Cerebellar cortex (tissue), 1 donor: Measurements from ENCODE around the gene DOK7.

ENCODE experiments used
- DNase-seq: peaks from one replicate; pipeline ENCODE4 v3.0.0-alpha.2; 2015; ENCODE audit warnings: low spot score

The DOK7 gene

DNA sequence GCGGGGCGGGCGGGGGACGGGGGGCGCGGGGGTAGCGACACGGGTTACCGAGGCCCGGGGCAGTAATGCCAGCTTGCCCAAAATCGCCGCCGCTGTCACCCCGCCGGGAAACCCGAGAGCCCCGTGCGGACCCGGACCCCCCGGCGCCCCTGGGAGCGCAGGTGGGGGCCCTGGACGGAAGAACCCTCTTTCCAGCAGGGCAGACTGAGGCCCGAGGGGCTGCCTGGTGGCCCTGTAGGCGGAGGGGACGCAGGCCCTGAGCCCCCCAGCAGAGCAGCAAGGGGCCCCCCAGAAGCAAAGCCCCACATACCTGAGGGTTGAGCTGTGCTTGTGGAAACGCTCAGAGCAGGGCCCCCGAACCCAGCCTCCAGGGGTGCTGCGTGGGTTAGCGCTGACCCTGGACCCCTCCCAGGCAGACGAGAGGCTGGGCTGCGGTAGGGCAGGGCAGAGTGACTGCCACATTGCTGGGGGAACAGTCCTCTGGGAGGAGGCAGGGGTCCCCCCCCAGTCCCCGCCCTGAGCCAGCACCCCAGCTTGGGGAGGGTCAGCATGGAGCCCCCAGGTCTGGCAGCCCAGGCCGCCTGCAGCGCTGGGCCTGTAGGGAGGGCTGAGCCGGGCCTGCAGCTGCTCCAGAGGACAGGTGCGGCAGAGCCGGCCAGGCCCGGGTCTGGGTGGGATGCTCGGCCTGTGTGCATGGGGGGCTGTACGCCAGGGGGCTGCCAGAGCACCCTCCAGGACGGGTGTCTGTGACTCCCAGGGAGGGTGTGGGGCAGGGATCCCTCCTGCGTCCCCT lies 646 bp downstream of the DOK7 start:
- DNase-seq, result no peak

DNA sequence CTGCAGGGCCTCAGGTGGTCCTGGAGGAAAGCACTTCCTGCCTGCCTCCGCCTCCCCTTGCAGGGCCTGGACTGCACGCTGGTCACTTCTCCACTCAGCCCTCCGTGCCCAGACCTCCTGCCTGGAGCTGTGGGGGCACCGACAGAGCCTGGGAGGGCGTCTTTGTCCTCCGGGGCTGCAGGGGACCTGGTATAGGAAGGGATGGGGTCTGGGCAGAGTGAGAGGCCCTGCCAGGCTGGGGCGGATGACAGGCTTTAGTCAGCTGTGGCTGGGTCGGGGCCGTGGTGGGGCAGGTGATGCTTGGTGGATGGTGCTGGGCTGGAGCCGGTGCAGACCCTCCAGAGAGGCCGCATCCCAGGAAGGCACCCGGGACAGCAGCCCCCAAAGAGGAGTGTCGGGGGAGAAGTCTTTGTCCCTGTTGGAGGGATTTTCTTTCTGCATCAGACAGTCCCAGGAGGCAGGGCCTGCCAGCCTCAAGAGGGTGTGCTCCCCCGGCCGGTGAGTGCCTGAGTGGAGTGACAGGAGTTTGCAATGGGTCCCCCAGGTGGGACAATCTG lies 1.3 kb downstream of the DOK7 start:
- DNase-seq, result no peak

DNA sequence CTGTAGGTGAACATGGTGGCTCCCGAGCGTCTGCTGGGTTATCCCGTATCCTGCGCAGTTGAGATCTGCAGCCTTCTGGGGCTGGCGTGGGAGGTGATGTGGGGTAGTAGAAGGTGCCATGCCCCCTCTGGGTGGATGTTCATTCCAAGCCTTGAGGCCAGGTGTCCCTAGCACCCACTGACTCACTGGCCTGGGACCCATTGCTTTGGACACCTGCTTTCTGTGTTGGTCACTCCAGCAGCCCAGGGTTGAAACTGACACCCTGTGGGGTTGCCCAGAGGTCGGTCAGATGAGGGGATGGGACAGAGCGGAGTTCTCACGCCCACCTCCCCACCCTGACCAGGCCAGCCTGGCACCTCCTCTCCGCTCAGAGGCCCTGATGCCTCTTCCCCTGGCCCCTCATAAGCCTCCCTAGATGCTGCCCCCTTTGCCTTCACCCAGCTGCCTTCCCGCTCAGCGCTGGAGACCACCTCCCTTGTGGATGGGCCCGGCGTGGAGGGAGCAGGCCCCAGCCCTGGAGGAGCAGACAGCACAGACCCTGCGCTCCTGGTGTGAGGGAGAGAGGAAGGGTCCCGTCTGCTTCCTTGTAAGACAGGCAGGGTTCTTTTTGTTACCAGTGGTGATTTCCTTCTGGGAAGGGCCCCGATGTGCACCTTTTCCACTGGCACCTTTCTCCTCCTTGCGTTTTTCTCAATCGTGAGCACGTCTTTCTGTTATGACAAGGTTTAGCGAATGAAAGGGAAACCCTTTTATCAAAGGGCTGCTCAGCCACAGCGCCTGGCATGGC lies 2.0 kb downstream of the DOK7 start:
- DNase-seq, result no peak

DNA sequence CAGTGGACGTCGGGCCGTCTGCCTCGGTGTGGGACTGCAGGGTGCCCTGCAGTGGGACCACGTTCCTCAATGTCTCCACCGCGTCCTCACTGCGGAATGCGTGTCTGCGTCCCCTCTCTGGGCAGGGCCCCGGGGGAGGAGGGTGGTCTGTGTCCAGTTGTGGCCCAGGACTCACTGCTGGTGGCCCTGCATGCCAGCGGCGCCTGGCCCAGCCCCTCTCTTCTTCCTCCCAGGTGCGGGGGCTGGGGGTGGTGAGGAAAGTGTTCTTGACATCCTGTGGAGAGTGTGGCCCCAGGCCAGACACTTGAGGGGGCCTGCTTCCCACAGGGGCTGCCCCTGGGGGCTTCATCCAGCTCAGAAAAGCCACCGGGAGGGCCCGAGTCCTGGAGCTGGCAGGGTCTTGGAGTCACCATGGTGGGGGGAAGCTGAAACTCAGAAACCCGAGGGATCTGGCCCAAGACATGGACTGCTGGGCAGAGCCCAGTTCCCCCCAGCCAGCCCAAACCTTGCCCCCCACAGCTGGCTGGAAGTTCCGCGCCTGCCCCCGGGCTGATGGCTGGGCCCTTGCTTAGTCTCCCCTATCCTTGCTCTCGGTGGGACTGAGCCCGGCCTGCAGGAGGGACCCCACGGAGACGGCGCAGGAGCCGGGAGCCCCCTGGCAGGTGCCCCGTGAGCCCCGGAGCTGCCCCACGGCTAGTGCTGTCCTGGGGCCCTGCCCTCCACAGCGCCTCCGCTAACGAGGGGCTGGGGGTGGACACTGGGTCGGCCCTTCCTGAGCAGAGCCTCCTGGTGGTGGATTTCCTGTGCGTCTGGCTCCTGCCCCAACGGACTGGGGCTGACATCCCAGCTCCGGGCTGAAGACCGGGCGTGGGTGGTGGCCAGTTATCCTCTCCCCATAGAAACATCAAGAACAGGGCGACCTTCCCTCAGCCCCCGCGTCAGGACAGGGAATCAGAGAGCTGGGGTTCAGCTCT lies 2.9 kb downstream of the DOK7 start:
- no peak for DNase-seq

DNA sequence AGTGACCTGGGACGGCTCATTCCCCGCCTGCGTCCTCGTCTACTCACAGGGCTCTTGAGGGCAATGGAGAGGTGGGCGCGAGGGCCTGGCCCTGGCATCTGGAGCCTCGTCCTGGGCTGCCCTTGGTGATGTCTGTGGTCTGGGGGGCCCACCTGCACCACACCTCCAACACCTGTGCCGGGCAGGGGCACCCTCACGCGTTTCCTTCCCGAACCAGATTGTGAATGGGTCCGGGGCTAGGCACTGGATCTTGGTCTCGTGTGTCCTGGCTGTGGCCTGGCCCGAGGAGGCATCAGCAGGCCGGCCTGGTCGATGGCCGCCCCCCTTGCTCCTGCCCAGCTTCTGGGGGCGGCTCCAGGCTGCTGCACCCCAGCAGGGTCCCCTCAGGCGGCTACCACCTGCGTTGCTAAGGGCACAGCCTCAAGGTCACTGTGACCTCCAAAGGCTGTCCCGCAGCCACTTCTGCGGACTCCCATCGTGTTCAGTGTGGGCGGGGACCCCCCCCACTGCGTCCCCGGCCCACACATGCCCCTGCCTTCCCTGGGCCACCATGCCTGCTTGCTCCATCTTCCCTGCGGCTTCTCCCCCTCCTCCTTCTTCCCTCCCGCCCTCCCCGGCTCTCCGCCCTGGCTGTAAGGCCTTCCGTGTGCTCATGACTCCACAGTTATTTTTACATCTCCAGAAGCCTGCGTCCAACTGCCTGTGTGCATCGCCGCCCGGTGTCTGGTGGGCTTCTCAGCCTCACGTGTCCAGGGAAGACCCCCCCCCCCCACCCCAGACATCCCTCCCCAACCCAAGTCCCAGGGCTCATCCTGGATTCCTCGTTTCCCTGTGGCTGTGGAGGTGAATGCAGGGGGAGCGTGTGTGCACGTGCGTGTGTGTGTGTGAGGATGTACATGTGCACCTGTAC lies 3.8 kb downstream of the DOK7 start:
- DNase-seq, result no peak

DNA sequence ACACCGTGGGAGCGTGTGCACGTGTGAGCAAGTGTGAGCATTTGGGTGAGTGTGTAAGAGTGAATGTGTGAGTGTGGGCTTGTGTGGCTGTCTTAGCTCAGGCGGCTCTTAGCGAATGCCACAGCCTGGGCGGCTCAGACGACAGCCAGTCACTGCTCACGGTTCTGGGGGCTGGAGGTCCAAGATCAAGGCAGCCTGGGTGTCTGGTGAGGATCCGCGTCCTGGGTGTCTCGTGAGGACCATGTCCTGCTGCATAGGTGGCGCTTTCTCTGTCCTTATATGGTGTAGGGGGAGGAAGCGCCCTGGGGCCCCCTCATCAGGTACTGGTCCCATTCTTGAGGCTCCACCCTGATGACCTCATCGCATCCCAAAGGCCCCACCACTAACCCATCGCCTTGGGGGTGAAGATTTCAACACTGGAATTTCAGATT lies 4.5 kb downstream of the DOK7 start:
- DNase-seq, result no peak

DNA sequence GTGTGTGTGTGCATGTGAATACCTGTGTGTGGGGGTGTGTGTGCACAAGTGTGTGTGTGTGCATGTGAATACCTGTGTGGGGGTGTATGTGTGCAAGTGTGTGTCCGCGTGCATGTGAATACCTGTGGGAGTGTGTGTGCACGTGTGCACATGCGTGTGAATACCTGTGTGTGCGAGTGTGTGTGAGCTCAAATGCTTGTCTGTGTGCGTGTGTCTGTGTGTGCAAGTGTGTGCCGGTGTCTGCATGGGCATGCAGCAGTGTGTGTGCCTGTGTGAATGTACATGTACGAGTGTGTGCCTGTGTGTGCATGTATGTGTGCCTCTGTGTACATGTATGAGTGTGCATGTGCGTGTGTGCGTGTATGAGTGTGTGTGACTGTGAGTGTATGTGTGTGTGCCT lies 5.0 kb downstream of the DOK7 start:
- DNase-seq, result no peak

DNA sequence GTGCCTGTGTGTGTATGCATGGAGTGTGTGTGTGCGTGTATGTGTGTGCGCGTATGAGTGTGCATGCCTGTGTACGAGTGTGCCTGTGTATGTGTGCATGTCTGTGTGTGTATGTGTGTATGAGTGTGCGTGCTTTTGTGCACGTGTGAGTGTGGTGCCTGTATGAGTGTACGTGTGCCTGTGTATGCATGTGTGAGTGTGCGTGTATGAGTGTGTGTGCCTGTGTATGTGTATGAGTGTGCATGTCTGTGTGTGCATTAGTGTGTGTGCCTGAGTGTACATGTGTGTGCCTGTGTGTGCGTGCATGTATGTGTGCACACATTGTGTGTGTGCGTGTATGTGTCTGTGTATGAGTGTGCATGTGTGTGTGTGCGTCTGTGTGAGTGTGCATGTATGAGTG lies 5.7 kb downstream of the DOK7 start:
- no peak for DNase-seq

DNA sequence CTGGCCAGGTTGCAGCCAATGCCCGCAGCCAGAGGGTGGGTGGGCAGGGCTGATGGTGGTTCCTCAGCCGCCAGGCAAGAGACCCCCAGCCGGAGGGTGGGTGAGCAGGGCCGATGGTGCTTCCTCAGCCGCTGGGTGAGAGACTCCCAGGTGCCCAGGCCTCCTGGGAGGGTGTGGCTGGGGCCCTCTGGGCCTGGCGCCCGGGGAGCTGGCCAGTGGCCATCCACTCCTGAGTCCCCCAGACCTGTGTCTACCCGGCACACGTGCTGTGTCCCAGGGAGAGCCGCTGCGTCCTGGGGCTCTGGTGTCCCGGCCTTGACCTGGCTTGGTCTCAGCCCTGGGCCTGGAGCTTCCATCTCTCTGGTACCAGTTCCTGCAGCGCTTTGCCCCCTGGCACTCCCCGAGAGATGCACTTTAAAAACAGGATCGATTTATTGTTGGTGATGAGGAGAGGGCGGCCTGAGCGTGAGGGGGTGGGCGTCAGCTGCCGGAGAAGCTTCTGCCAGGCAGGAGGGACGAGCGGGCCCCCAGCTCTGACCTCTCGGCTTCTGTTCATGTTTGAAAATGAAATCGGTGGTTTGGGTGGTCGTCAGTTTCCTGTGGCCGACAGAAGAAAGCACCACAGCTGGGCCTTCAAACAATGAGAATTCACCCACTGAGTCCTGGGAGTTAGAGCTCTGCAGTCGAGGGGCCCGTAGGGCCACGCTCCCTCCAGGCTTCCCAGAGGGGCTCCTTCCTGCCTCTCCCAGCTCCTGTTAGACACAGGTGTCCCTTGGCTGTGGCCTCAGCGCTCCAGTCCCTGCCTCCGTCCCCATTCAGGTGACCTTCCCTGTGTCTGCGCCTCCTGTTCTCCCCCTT lies 6.5 kb downstream of the DOK7 start:
- no peak for DNase-seq

DNA sequence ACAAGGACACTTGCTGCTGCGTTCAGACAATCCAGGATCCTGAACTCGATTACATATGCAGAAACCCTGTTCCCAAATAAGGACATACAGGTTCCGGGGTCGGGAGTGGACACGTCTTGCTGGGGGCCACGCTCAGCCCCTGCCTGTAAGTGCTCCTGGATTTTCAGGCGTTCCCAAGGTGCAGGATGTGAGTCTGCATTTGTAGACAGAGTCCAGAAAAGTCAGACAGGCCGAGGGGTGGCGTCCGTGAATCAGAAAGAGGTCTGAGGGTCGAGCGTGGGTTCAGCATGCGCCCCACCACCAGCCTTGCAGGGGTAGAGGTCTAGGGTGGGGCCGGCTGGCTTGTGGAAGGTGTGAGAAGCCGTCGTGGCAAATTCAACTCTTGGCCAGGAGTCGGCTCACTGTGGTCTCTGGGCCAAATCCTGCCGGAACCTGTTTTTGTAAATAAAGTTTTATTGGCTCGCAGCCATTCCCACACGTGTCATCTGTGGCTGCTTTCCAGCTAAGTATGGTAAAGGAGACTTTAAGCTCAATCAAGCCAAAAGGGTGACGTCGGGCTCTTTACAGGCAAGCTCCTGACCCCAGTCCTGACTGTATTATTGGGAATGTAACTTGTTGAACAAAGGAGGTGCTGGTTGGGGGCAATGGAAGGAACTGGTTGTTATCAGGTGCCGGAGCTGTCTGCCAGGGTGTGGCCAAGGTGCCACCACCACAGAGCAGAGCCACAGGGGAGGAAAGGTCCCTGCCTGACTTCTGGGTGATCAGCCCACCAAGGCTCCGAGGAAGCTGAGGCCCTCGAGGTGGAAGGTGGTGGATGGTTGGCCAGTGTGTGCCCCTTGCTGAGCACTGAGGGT lies 7.4 kb downstream of the DOK7 start:
- no peak for DNase-seq

DNA sequence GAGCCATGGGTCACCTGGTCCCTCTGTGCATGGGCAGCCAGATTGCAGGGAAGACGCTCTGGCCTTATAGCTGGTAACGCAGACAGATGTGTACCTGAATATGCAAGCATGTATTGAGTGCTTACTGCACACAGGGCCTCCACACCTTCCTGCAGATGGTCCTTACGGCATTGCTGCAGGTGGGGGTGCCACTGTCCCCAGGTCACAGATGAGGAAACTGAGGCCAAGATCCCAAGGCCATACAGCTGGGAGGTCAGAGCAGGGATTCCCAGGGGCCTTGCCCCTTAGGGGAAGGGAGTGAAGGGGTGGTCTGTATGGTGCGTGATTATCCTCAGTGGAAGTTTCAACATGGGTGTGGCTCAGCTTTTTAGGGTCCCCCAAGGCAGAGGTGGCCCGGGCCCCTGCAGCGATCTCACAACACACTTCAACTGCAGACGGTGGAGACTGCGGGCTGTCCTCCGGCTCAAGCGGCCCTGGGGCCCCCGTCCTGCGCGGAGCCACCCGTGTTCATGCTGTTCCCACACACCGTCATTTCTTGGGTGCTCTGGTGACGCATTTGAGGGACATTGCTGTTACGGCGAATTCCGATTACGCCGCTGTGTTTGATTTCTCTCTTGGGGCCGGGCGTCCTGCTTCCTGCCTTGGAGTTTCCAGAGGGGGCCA lies 8.1 kb downstream of the DOK7 start:
- no peak for DNase-seq

DNA sequence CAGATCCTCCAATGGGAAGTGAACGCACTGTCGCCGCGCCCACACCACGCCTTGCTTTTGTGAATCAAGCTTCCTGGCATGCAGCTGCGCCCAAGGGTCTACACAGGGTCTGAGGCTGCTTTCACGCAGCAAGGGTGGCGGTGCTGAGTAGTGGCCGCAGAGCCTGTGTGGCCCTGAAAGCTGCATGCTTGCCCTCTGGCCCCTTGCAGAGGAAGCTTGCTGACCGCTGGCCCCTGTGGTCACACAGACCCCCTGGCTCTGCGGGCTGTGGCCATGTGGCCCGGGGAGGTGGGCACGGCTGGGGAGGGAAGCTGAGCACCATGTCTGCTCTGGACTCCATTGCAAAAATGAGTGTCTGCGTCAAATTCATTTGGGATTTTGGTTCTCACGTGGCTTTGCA lies 8.8 kb downstream of the DOK7 start:
- no peak for DNase-seq

DNA sequence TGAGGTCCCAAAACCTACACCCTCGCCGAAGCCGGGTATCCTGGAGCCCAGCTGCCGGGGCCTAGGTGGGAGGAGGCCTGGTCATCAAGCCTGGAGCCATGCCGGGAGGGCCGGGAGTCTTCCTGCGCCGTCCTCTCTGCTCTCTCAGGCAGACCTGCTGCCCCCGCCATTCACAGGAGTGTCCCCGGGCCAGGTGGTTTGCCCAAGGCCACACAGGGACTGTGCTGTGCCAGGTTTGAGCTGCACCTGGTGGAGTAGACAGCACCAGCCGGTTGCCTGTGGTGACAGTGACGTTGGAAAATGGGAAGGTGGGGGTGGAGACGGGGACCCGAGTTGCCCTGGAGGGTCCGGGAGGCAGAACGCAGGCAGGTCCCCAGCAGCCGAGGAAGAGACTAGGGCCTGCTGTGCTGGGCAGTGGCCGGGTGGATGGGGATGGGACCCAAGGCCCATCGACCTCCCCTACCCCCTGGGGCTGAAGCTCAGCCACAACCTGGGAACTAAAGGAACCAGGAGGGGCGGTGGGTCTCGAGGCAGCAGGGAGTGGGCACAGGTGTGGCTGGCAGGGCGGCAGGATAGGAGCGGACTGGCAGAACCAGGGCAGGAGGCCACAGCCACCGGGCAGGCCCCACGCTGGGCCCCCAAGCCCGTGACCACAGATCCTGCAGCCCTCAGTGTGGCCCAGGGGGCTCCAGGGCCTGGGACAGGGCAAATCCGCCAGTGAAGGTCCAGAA lies 9.5 kb downstream of the DOK7 start:
- DNase-seq, result no peak

DNA sequence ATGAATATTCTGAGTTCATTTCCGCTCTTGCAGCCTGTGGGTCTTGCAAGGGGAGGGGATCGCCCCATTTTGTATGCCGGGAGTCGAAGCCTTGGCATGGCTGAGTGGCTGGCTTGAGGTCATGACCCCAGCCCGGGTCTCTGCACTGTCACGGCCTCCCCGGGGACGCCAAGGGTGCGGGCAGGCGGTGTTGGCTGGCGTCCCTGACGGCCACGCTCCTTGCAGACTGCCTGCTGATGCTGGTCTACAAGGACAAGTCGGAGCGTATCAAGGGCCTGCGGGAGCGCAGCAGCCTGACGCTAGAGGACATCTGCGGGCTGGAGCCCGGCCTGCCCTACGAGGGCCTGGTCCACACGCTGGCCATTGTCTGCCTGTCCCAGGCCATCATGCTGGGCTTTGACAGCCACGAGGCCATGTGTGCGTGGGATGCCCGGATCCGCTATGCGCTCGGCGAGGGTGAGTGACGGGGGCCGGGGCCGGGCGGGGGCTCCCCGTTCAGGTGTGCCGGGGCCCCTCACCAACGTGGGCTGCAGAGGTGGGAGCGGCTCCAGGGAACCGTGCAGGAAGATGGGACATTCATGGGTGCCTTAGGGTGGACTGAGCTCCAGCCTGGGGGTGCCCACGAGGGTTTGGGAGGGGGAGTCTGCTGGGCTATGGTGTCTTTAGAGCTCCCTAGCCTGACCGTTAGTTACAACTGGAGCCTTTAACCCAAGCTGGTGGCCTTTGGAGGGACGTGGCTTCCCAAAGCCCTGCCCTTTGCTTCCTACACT lies 10.3 kb downstream of the DOK7 start:
- no peak for DNase-seq

DNA sequence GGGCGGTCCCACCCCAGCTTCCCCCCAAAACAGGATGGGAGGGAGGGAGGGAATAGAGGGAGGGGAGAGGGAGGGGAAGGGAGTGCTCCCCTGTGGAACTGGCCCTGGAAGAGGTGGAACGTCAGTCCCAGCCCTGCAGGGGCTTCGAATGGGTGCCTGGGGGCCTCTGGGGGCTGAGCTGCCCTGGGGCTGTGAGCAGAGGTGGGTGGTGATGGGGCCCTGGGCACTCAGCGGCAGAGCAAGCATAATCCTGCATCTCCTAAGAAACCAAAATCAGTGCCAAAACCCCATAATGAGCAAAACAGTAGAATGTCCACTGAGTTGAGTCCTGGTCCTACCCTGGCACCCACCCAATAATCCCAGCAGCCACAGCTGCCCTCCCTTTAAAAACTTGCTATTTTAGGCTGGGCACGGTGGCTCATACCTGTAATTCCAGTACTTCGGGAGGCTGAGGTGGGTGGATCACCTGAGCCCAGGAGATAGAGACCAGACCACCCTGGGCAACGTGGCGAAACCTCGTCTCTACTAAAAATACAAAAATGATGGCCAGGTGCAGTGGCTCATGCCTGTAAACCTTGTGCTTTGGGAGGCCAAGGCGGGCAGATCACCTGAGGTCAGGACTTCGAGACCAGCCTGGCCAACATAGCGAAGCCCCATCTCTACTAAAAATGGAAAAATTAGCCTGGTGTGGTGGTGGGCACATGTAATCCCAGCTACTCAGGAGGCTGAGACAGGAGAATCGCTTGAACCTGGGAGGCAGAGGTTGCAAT lies 11.1 kb downstream of the DOK7 start:
- no peak for DNase-seq

DNA sequence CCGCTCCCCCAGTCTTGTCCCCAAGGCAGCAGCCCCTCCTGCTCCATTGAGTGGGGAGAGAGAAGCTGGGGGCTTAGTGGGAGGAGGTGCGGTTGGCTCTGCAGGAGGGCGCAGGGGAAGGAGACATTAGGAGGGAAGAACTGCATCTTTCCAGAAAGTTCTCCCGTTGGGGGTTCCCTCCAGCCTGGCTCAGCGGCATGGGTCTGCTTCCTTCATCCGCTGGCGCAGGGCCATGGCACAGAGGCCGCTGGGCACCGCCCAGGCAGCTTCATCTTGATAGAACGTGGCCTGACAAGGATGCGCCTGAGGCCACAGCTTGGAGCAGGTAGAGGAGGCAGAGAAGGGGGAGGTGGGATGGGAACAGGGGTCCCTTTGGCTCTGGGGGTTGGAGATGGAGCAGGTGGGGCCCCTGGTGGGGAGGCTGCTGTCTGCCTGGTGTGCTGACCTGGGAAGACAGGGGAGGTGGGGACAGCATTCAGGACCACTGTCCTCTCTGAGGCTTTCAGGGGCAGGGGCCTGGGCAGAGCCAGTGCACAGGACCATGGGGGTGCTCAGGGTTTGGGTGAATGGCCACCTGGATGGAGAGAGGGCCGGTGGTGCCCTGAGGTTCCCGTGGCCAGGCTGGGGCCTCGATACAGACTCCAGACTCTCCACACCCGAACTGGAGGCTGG lies 12.1 kb downstream of the DOK7 start:
- DNase-seq, result no peak
